ENCODE results near the gene PTPRG.

The PTPRG gene

GRCh38 chr3:61593446-61594029 lies 32.2 kb downstream of the PTPRG start:
- no peak for DNase-seq

GRCh38 chr3:61594144-61594963 lies 33.0 kb downstream of the PTPRG start:
- no peak for DNase-seq

- no peak for DNase-seq
These were observed 33.6 kb downstream of the PTPRG start for GRCh38 chr3:61594964-61595285.

GRCh38 chr3:61595288-61595687 lies 33.9 kb downstream of the PTPRG start:
- no peak for DNase-seq

- DNase-seq: no peak
These were observed 34.5 kb downstream of the PTPRG start for GRCh38 chr3:61595826-61596225.

- DNase-seq: no peak
These were observed 36.5 kb downstream of the PTPRG start for GRCh38 chr3:61597906-61598305.

- DNase-seq: no peak
These were observed 38.8 kb downstream of the PTPRG start for GRCh38 chr3:61600195-61600594.

GRCh38 chr3:61601831-61602230 lies 40.5 kb downstream of the PTPRG start:
- no peak for DNase-seq

GRCh38 chr3:61602466-61602865 lies 41.1 kb downstream of the PTPRG start:
- no peak for DNase-seq

GRCh38 chr3:61605589-61606175 lies 44.3 kb downstream of the PTPRG start:
- DNase-seq: no peak

- DNase-seq: no peak
These were observed 44.8 kb downstream of the PTPRG start for GRCh38 chr3:61606196-61606595.

- DNase-seq: no peak
These were observed 46.7 kb downstream of the PTPRG start for GRCh38 chr3:61608072-61608471.

GRCh38 chr3:61608711-61609110 lies 47.3 kb downstream of the PTPRG start:
- no peak for DNase-seq

- no peak for DNase-seq
These were observed 48.9 kb downstream of the PTPRG start for GRCh38 chr3:61610316-61610715.

- DNase-seq: no peak
These were observed 51.1 kb downstream of the PTPRG start for GRCh38 chr3:61612211-61613194.

GRCh38 chr3:61613666-61614065 lies 52.3 kb downstream of the PTPRG start:
- no peak for DNase-seq

- DNase-seq: no peak
These were observed 54.3 kb downstream of the PTPRG start for GRCh38 chr3:61615643-61616042.

GRCh38 chr3:61616586-61616985 lies 55.2 kb downstream of the PTPRG start:
- DNase-seq: no peak

- no peak for DNase-seq
These were observed 55.7 kb downstream of the PTPRG start for GRCh38 chr3:61617041-61617440.

GRCh38 chr3:61617651-61618050 lies 56.3 kb downstream of the PTPRG start:
- DNase-seq: no peak

GRCh38 chr3:61618231-61618630 lies 56.9 kb downstream of the PTPRG start:
- no peak for DNase-seq

GRCh38 chr3:61618871-61619270 lies 57.5 kb downstream of the PTPRG start:
- no peak for DNase-seq

GRCh38 chr3:61620073-61620472 lies 58.7 kb downstream of the PTPRG start:
- no peak for DNase-seq

All from NCI-H774 (cell line).